GM19240 (cell line): Measurements from ENCODE around the gene SENP1.

Source experiments
- DNase-seq: peaks from one replicate; pipeline ENCODE4 v3.0.0; 2011; ENCODE audit warnings: low spot score; ENCODE audit not compliant: insufficient read length

Gene SENP1

GRCh38 chr12:48037267-48037915, 68.5 kb downstream of the SENP1 start:
- DNase-seq, result no peak

GRCh38 chr12:48036818-48037217, 69.1 kb downstream of the SENP1 start:
- DNase-seq, result no peak

- no peak for DNase-seq
Observed at GRCh38 chr12:48034835-48035805, 70.8 kb downstream of the SENP1 start.

- DNase-seq, result no peak
Observed at GRCh38 chr12:48033451-48033850, 72.4 kb downstream of the SENP1 start.

DNA sequence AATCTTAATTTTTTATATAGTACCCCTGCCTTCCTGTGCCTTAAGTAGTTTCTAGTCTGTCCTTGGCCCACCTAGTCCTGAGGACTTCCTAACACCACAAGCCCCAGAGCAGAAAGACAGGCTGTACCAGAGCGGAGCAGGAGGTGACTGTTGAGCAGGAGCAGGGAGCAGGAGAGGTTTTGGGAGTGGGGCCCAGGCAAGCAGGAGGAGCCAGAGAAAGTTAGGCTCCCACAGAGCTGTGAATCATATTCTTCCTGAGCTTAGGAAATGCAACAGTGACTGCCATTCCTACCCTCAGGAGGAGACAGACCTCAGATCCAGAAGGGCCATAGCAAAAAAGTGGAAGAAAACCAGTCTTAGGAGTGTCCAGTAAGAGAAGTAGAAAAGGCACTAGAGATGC, 73.3 kb downstream of the SENP1 start:
- DNase-seq, result no peak

- DNase-seq, result no peak
Observed at GRCh38 chr12:48031135-48031960, 74.5 kb downstream of the SENP1 start.

DNA sequence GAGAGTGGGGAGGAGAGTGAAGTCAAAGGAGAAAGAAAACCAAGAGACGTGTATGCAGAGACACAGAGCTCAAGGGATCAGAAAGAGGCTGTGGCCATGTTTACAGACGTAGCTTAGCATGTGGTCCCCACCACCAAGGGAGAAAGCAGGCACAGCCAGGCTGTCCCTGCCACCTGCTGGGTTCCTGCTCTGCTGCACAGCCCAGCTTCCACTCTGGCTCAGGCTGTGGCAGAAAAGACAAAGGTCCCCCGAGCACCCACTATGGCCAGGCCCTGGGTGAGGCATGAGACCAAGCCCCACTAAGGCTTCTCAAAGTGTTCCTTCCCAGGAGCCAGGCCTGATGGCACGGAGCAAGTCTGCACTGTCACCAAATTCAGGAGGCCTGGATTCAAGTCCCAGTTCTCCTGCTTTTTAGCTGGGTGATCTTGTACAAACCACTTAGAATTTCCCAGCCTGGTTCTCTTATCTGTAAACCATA, 75.7 kb downstream of the SENP1 start:
- DNase-seq, result no peak

DNA sequence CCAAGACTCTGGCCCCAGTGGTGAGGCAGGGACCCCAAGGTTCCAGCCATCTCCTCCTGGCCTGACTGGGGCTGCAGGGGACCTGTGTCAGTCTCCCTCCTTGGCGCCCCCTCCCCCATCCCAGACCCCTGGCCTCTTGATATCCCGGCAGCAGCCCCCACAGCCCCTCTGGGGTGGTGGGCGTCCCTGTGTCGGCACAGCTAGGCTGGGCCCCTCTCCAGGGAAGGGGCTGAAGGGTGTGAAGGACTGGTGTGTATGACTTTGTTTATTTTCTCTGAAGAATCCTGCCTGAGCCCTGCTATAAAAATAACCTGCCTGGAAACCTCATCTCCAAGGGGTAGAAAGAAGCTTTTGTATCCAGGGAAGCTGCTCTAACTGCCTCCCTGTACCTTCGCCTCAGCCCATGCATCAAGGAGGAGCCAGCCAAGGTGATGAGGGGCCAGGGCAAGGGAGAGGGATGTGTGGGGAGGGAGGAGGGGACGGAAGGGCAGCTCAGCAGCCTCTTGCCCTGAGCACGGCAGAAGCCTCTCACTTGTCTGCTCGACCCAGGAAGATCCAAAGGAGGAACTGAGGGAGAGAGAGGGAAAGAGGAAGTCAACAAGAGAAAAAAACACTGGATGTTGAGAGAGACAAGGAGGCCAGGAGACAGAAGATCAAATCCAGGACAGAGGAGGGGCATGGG, 76.2 kb downstream of the SENP1 start:
- DNase-seq, result no peak

GRCh38 chr12:48028541-48029431, 77.1 kb downstream of the SENP1 start:
- no peak for DNase-seq

DNA sequence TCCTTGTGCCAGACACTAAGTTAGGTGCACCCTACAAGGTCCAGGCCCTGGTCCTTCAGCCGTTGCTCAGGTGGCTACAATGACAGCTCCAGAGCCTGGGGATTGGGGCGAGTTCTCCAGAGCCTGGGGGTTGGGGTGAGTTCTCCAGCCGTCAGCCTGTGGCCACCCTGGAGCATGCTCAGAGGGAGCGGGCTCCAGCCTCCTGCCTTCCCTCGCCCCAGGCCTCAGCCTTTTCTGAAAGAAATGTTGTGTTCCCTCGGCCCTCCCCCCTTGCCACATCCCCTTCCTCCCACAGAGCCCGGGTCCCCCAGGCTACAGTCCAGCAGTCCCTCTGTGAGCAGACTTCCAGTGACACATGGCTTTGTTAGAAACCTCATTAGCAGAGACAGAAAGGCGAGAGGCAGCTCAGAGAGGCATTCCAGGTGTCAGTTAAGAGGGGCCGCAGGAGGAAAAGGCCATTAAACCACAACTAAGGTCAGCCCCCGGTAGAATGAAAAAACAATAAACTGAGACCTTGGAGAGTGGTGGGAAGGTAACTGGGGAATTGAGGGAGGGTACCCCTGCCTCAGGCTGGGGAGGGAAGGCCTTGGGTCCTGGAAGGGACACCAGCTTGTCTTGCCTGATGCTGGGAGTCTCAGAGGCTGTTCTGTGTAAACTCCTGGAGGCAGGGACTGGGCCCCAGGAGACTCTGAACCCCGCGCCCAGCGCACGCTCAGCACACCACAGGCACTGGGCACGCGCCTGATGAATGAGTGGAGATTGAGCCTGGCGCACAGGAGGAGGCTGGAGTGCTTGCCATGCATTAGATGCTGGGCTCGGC, 78.5 kb downstream of the SENP1 start:
- no peak for DNase-seq

DNA sequence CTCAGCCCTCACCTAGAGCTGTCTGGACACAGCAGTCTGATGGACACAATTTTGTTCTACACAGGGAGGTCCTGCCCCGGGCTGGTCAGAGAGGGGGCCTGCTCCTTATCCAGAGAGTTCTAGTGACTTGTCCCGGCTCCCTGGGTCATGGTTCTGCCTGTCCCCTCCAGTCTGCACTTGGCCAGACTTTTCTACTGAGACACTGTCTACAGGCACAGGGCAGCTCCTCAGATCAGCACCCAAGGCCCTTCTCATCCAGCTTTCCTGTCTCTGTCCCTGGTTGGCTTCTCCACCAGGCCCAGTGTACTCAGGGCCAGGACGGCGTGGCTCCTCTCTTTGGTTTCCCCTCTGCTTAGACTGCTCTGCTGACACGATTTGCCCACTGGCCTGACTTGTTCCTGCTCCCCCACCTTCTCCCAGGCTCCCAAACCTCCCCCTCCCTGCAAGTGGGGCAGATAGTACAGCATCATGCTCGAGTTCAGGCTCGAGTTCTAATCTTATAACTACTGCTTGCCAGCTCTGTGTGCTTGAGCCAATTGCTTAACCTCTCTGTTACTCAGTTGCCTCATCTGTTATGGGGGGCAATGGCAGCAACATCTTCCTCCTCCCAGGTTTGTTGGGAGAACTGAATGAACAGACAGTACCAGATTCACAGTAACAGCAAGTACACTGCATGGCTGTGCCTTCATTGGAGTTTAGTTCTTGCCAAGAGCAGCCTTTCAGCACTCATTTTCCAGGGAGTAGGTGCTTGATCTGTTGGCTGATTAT, 79.6 kb downstream of the SENP1 start:
- no peak for DNase-seq

- DNase-seq, result no peak
Observed at GRCh38 chr12:48025281-48025680, 80.6 kb downstream of the SENP1 start.

- no peak for DNase-seq
Observed at GRCh38 chr12:48024735-48025134, 81.1 kb downstream of the SENP1 start.

DNA sequence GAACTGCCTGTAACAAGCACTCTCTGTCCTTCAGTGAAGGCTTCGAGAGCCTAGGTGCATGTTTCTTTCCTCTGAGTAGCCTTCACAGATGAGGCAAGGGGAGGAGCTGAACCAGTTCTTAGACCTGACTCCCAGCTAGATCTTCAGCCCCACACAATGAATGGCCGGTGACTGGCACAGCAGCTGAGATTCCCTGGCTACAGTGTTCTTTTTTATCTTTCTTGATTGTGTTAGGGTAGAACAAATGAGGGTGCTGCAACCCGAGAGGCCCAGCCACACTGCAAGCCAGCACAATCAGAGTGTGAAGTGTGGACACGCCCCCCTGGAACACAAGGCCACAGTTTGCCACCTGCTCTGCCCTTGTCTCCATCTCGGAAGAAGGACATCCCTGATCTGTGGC, 82.5 kb downstream of the SENP1 start:
- no peak for DNase-seq

DNA sequence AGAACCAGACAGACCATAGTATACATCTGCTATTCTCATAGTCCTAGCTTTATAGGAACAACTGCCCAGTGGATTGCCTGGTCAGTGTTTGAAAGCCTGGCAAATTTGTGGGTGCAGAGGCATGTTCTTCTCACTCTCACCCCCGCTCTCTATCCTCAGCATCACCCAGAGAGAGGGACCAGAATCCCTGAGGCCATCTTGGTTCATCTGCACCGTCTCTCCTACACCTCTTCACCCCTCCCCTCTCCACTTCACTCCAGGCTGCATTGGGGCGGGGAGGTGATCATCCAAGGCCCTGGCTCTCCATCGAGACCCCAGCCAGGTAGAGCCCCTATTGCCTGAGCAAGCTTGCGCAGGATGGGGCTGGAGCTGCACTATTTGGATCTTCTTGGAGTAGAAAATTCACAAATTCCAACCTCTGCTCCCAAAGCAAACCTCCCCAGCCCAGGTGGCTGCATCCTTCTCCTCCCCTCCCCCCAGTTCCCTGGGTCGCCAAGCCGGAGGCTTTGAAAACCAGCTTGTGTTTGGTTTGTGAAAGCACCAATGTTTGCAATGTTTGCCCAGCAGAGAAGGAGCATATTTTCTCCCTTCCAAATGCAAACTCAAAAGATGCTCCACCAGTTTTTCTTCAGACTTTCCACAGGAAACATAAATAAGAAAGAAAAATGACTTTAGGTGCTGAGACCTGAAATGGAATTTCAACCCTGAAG, 83.0 kb downstream of the SENP1 start:
- no peak for DNase-seq

DNA sequence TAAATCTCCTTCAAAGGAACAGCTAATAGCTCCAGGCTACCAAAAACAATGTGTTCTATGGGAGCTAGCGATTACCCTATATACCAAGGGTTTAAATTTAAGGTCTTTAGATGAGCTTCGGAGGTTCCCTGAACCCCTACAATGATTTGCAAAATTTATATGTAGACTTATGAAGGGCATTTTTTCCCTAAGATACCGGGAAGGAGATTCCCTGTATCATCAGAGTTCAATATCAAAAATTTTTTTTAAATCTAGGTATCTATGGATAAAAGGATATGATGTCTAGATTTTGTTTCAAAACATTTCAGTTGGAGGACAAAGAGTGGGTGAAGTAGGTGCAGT, 83.7 kb downstream of the SENP1 start:
- DNase-seq, result no peak

- DNase-seq, result no peak
Observed at GRCh38 chr12:48021485-48022179, 84.2 kb downstream of the SENP1 start.
